GM10266 (cell line): Measurements from ENCODE around the gene CASZ1.

ENCODE experiments used
- DNase-seq: peaks from one replicate; pipeline ENCODE4 v3.0.0; 2012; ENCODE audit errors: extremely low spot score
- CTCF ChIP-seq: IDR thresholded peaks from 2 replicates; pipeline ENCODE4 v1.5.1; 2012; ENCODE audit warnings: mild to moderate bottlenecking, low read depth; ENCODE audit not compliant: control insufficient read depth, insufficient read depth; ENCODE audit errors: missing control alignments

Gene CASZ1

GRCh38 chr1:10728595-10729410 is 67.6 kb downstream of the CASZ1 start:
- TF ChIP-seq CTCF = no peak
- no peak for DNase-seq

GRCh38 chr1:10727751-10728232 is 68.7 kb downstream of the CASZ1 start:
- TF ChIP-seq CTCF = no peak
- no peak for DNase-seq

GRCh38 chr1:10726355-10726754 is 70.1 kb downstream of the CASZ1 start:
- TF ChIP-seq CTCF = no peak
- DNase-seq = no peak

GRCh38 chr1:10724948-10725847 is 71.2 kb downstream of the CASZ1 start:
- no peak for TF ChIP-seq CTCF
- no peak for DNase-seq

DNA sequence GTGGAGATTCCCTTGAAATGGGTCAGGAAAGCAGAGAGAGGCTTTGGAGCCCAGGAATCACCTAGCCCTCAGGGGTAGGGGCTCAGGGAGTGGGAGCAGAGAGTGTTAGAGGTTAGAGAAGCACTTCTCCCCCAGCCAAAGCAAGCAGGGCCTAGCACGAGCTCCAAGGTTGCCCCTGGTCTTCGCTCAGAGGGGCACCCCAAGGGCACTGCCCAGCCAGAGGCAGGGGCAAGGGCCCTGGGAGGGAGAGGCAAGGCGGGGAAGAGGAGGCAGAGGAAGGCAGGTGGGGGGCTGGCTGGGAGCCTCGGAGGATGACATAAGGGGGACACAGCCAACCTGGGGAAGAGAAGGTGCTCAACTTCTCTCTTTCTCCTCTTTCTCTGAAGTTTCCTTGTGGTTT is 71.9 kb downstream of the CASZ1 start:
- no peak for TF ChIP-seq CTCF
- DNase-seq = no peak

DNA sequence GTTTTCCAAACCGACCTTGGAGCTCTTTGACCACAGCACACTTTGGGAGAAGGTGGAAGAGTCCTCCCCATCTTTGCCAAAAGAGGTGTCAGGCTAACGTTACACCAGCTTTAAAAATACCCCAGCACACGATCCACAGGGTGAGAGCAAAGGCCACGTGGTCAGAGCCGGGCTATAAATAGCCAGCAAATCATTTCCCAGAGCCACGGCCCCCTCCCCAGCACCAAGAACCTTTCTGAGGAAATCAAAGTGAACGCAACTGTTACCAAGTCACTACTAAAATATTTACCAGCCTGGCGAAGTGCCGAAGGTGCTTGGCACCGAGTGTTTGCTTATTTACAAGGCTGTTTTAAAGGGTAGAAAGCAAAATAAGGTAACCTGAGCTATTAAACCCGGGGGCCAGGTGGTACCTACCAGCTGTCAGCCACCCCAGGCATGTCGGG is 72.4 kb downstream of the CASZ1 start:
- DNase-seq = no peak
- no peak for TF ChIP-seq CTCF
